DOHH2 (cell line): ENCODE data around the gene STK32C.

Experiments used
- H3F3A ChIP-seq: fragments of 200-600 bp; sonication (generic), shearing (Covaris generic); 2 replicates; pipeline ENCODE4 v1.6.0; 2016; ENCODE audit warnings: antibody characterized with exemption, mild to moderate bottlenecking; ENCODE audit not compliant: control insufficient read depth, insufficient read depth
- H3K27ac ChIP-seq: fragments of 200-600 bp; sonication (generic); 2 replicates; pipeline ENCODE4 v1.5.1; 2014; ENCODE audit warnings: low read depth, mild to moderate bottlenecking, low read length, moderate library complexity
- H3K27me3 ChIP-seq: fragments of 200-600 bp; sonication (generic); 2 replicates; pipeline ENCODE4 v1.6.1; 2014; ENCODE audit warnings: mild to moderate bottlenecking, low read length, mixed read lengths; ENCODE audit not compliant: control insufficient read depth
- H3K36me3 ChIP-seq: fragments of 200-600 bp; sonication (generic); 2 replicates; pipeline ENCODE4 v1.6.1; 2014; ENCODE audit warnings: mild to moderate bottlenecking, low read length, moderate library complexity, mixed read lengths; ENCODE audit not compliant: control insufficient read depth
- H3K4me1 ChIP-seq: fragments of 200-600 bp; sonication (generic); 2 replicates; pipeline ENCODE4 v1.6.1; 2014; ENCODE audit warnings: mild to moderate bottlenecking, low read length, mixed read lengths; ENCODE audit not compliant: control insufficient read depth
- H3K4me2 ChIP-seq: fragments of 200-600 bp; sonication (generic); 2 replicates; pipeline ENCODE4 v1.6.0; 2014; ENCODE audit warnings: mild to moderate bottlenecking, low read length, moderate library complexity
- H3K4me3 ChIP-seq: fragments of 200-600 bp; sonication (generic); 2 replicates; pipeline ENCODE4 v1.5.1; 2014; ENCODE audit warnings: mild to moderate bottlenecking, low read length, mixed read lengths
- H3K79me2 ChIP-seq: fragments of 200-600 bp; sonication (generic); 2 replicates; pipeline ENCODE4 v1.6.1; 2014; ENCODE audit warnings: mild to moderate bottlenecking, low read length, mixed read lengths; ENCODE audit not compliant: control insufficient read depth
- H3K9me2 ChIP-seq: fragments of 200-600 bp; sonication (generic); replicated peaks from 2 replicates; pipeline ENCODE4 v1.6.1; 2014; ENCODE audit warnings: mild to moderate bottlenecking, low read length, mixed read lengths; ENCODE audit not compliant: control insufficient read depth
- H3K9me3 ChIP-seq: fragments of 200-600 bp; sonication (generic); 2 replicates; pipeline ENCODE4 v1.6.1; 2014; ENCODE audit warnings: antibody characterized with exemption, low read length, mixed read lengths; ENCODE audit not compliant: control insufficient read depth, insufficient read depth
- H4K20me1 ChIP-seq: fragments of 200-600 bp; sonication (generic); 2 replicates; pipeline ENCODE4 v1.6.0; 2014; ENCODE audit warnings: low read depth, mild to moderate bottlenecking, antibody characterized with exemption, low read length, moderate library complexity; ENCODE audit not compliant: control insufficient read depth, insufficient read depth
- CTCF ChIP-seq: fragments of 200-600 bp; sonication (generic); IDR thresholded peaks from one replicate; pipeline ENCODE4 v1.5.1; 2014; ENCODE audit warnings: antibody characterized with exemption, mild to moderate bottlenecking, low read depth, low read length; ENCODE audit not compliant: poor library complexity, severe bottlenecking
- EZH2phosphoT487 ChIP-seq: fragments of 200-600 bp; sonication (generic); IDR thresholded peaks from 2 replicates; pipeline ENCODE4 v1.6.1; 2017; ENCODE audit warnings: borderline replicate concordance, mild to moderate bottlenecking, antibody characterized with exemption, low read length, moderate library complexity, mixed read lengths

Gene STK32C

GRCh38 chr10:132180736-132181135 lies 127.0 kb downstream of the STK32C start:
- TF ChIP-seq CTCF (no peak), EZH2phosphoT487 (no peak)
- H3K36me3 ChIP-seq, result no peaks in the 10 kb centered on the region
- no peaks in the 10 kb centered on the region for H3K79me2 ChIP-seq
- H3K4me1 ChIP-seq, result no peaks in the 10 kb centered on the region
- no peak overlapping the region for H3K4me2 ChIP-seq
- no peaks in the 10 kb centered on the region for H3F3A ChIP-seq
- H3K27me3 ChIP-seq, result no peaks in the 10 kb centered on the region
- no peak overlapping the region for H3K4me3 ChIP-seq
- no peaks in the 10 kb centered on the region for H4K20me1 ChIP-seq
- no peaks in the 10 kb centered on the region for H3K9me2 ChIP-seq
- H3K9me3 ChIP-seq, result peaks cover 6% of the 10 kb centered on the region; the same call in 1 of the 2 replicates
- H3K27ac ChIP-seq, result no peak overlapping the region

- TF ChIP-seq CTCF (no peak), EZH2phosphoT487 (no peak)
- no peaks in the 10 kb centered on the region for H3F3A ChIP-seq
- H3K9me3 ChIP-seq, result peaks cover 6% of the 10 kb centered on the region; the same call in 1 of the 2 replicates
- no peaks in the 10 kb centered on the region for H3K9me2 ChIP-seq
- H3K27ac ChIP-seq, result no peak overlapping the region
- H3K4me3 ChIP-seq, result no peak overlapping the region
- H3K79me2 ChIP-seq, result no peaks in the 10 kb centered on the region
- no peak overlapping the region for H3K4me2 ChIP-seq
- H4K20me1 ChIP-seq, result no peaks in the 10 kb centered on the region
- no peaks in the 10 kb centered on the region for H3K27me3 ChIP-seq
- no peaks in the 10 kb centered on the region for H3K4me1 ChIP-seq
- H3K36me3 ChIP-seq, result no peaks in the 10 kb centered on the region
Measured at GRCh38 chr10:132179551-132180392, 128.0 kb downstream of the STK32C start.

GRCh38 chr10:132178672-132179545 lies 128.8 kb downstream of the STK32C start:
- Histone ChIP-seq H3K4me3 (no peak overlapping the region), H4K20me1 (no peaks in the 10 kb centered on the region), H3F3A (no peaks in the 10 kb centered on the region), H3K36me3 (no peaks in the 10 kb centered on the region), H3K4me2 (no peak overlapping the region), H3K27ac (no peak overlapping the region), H3K4me1 (no peaks in the 10 kb centered on the region), H3K9me3 (peaks cover 11% of the 10 kb centered on the region; the same call in 1 of the 2 replicates), H3K79me2 (no peaks in the 10 kb centered on the region), H3K27me3 (no peaks in the 10 kb centered on the region), H3K9me2 (no peaks in the 10 kb centered on the region)
- TF ChIP-seq CTCF (no peak), EZH2phosphoT487 (no peak)
